SK-N-MC (cell line): ENCODE data around the gene LDHD.

Experiments used
- DNase-seq: peaks from one replicate; pipeline ENCODE4 v3.0.0-alpha.2; 2011; ENCODE audit warnings: low read depth, low spot score
- H3K27ac ChIP-seq: fragments of 200-600 bp; sonication (generic); 2 replicates; pipeline ENCODE4 v1.5.1; 2016; ENCODE audit warnings: mixed run types
- H3K36me3 ChIP-seq: fragments of 200-600 bp; sonication (generic); 2 replicates; pipeline ENCODE4 v1.6.1; 2017; ENCODE audit warnings: antibody characterized with exemption, low read length, mixed read lengths; ENCODE audit not compliant: insufficient read depth
- H3K4me3 ChIP-seq: fragments of 200-600 bp; sonication (generic); 2 replicates; pipeline ENCODE4 v1.5.1; 2016
- H3K9ac ChIP-seq: fragments of 200-600 bp; sonication (generic); 2 replicates; pipeline ENCODE4 v1.8.0; 2017; ENCODE audit warnings: mixed run types, mixed read lengths; ENCODE audit not compliant: insufficient read length
- H3K9me3 ChIP-seq: fragments of 200-600 bp; sonication (generic); 2 replicates; pipeline ENCODE4 v1.6.1; 2017; ENCODE audit warnings: low read depth, mild to moderate bottlenecking, antibody characterized with exemption, low read length, moderate library complexity, mixed read lengths
- EZH2 ChIP-seq: fragments of 200-600 bp; sonication (generic); IDR thresholded peaks from one replicate; pipeline ENCODE4 v1.6.1; 2017; ENCODE audit warnings: antibody characterized with exemption
- FOXP2 ChIP-seq: optimal IDR thresholded peaks from 2 replicates; pipeline ENCODE3; 2011; ENCODE audit warnings: mild to moderate bottlenecking, moderate library complexity; ENCODE audit not compliant: insufficient read depth; ENCODE audit errors: extremely low read length, control extremely low read depth
- POLR2AphosphoS5 ChIP-seq: IDR thresholded peaks from 2 replicates; pipeline ENCODE4 v1.6.1; 2012; ENCODE audit warnings: mild to moderate bottlenecking, low read depth, low read length, borderline replicate concordance

The LDHD gene

DNA sequence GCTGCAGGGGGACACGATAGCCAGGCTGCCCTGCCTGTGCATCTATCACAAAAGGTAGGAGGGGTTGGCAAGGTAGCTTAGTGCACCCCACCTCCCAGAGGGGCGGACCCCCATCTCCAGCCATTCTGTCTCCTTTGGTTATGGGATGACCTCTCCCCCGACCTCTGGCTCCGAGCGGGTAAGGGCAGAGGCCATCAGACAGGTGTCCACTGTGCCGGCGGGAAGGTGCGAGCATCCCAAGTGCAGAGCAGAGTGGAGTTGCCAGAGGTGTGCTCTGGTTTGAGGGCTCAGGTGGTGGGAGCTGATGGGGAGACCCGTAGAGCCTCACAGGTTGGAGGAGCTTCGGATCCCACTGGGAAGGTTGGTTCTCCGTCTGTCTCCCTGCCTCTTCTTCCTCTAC lies 11.7 kb downstream of the LDHD start:
- Histone ChIP-seq H3K36me3 (no peaks in the 10 kb centered on the region), H3K27ac (no peak overlapping the region), H3K9ac (no peak overlapping the region), H3K9me3 (no peaks in the 10 kb centered on the region), H3K4me3 (no peak overlapping the region)
- DNase-seq = no peak
- TF ChIP-seq EZH2 = no peak
- no peak for TF ChIP-seq POLR2AphosphoS5
- no peak for TF ChIP-seq FOXP2

DNA sequence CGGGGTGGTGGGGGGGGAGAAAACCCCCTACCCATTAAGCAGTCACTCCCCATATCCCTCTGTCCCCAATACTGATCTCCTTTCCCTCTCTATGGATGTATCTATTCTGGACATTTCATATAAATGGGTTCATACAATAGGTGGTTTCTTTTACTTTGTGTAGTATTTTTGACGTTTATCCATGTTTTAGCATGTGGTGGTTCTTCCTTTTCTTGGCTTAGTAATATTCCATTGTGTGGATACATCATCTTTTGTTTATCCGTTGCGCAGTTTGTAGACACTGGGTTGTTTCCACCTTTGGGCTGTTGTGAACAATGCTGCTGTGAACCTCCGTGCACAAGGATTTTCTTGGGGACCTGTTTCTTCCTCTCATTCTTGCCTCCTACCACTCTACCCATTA lies 12.6 kb downstream of the LDHD start:
- H3K9ac ChIP-seq = no peak overlapping the region
- no peak overlapping the region for H3K4me3 ChIP-seq
- no peaks in the 10 kb centered on the region for H3K9me3 ChIP-seq
- no peak for DNase-seq
- no peak overlapping the region for H3K27ac ChIP-seq
- TF ChIP-seq EZH2 = no peak
- no peak for TF ChIP-seq FOXP2
- TF ChIP-seq POLR2AphosphoS5 = no peak
- no peaks in the 10 kb centered on the region for H3K36me3 ChIP-seq

DNA sequence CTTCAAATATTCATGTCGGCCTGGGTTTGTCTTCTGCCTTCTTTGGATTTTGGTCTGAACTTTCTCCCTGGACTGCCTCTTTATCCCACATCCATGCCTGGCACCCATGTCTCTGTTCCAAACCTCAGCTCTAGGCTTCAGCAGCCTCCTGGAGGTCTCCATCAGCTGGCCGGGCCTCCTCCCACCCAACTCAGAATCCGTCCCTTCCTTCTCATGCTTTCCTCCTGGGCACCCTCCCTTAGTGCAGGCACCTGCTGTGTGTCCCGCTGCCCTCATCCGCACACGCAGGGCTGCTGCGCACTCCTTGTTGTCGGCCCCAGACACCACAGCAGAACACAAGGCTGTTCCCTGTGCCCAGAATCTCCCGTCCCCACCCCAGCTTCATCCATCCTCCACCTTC lies 14.0 kb downstream of the LDHD start:
- H3K27ac ChIP-seq = no peak overlapping the region
- H3K36me3 ChIP-seq = no peaks in the 10 kb centered on the region
- no peaks in the 10 kb centered on the region for H3K9me3 ChIP-seq
- no peak overlapping the region for H3K9ac ChIP-seq
- no peak for TF ChIP-seq FOXP2
- TF ChIP-seq EZH2 = no peak
- no peak for TF ChIP-seq POLR2AphosphoS5
- H3K4me3 ChIP-seq = no peak overlapping the region
- DNase-seq = no peak

DNA sequence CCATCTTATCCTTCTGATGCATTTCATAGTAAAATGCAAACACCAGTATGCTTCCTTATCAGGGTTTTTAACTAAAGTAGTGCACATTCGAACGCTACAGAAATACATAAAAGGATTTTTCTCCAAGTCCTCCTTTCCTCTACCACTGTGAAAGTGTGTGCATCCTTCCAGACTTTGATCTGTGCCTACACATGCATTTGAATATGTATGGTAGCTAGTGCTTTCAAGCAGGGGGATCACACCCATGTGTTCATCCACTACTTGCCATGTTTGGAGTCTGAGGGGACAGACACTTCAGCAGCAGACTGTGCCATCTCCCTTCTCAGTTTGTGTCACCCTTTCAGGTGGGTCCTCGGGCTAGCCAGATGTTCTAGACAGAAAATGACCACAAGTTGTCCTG lies 14.9 kb downstream of the LDHD start:
- DNase-seq = no peak
- no peaks in the 10 kb centered on the region for H3K9me3 ChIP-seq
- no peak overlapping the region for H3K27ac ChIP-seq
- H3K4me3 ChIP-seq = no peak overlapping the region
- no peaks in the 10 kb centered on the region for H3K36me3 ChIP-seq
- no peak overlapping the region for H3K9ac ChIP-seq
- TF ChIP-seq FOXP2 = no peak
- no peak for TF ChIP-seq EZH2
- no peak for TF ChIP-seq POLR2AphosphoS5

DNA sequence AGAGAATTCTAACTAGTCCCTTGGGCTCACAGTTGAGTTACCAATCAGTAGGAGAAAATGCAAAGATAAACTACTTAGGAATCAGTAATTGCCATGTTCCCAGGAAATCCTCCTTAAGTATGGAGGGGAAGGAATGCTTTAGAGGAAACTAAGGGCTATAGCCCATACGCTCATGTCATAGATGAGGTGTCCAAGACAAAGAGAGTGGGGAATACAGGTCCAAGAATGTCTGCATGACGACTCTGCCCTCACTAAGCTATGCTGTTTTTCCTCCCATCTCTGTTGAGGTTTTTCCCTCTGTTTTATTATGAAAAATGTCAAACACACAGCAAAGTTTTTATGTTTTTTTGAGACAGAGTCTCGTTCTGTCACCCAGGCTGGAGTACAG lies 16.0 kb downstream of the LDHD start:
- TF ChIP-seq FOXP2 (no peak), POLR2AphosphoS5 (no peak), EZH2 (no peak)
- Histone ChIP-seq H3K9me3 (no peaks in the 10 kb centered on the region), H3K9ac (no peak overlapping the region), H3K27ac (no peak overlapping the region), H3K4me3 (no peak overlapping the region), H3K36me3 (no peaks in the 10 kb centered on the region)
- no peak for DNase-seq

DNA sequence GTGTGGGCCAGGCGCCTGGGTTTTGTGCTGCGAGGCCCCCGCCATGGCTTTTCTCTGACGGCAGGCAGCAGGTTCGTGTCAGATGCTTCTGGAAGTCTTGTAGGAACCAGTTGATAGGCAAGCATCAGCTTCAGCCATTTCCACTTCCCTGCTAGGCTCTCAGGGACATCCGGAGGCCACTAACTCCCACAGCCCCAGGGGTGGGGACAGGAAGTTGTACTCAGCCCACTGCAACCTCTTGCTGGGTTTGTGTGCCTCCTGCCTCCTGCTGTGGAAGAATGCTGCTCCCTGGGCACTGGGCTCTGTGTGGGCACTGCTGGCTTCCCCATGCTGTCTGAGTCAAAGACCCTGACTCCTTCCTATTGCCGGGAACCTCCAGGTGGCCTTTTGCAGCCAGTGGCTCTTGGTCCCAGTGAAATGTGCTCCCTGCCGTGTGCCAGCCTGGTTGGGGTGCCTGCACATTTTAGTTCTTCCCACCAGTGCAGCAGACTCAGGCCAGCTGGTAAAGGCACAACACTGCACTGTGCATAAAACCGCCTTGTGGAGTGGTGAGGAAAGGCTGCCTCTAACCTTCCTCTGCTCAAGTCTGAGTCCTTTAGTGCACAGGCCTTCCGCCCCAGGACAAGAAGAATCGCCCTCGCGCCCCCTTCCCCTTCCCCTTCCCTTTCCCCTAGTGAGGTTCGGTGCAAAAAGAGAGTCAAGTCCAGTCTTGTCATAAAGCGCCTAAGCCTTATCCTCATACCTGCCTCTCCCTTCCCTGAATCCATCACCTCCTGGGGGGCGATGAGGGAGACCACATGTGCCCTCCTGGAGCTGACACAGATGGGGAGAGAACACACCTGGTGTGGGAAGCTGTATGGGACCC lies 16.6 kb downstream of the LDHD start:
- Histone ChIP-seq H3K4me3 (no peak overlapping the region), H3K36me3 (no peaks in the 10 kb centered on the region), H3K9me3 (no peaks in the 10 kb centered on the region), H3K9ac (no peak overlapping the region), H3K27ac (no peak overlapping the region)
- no peak for DNase-seq
- TF ChIP-seq POLR2AphosphoS5 = no peak
- TF ChIP-seq EZH2 = no peak
- TF ChIP-seq FOXP2 = no peak

DNA sequence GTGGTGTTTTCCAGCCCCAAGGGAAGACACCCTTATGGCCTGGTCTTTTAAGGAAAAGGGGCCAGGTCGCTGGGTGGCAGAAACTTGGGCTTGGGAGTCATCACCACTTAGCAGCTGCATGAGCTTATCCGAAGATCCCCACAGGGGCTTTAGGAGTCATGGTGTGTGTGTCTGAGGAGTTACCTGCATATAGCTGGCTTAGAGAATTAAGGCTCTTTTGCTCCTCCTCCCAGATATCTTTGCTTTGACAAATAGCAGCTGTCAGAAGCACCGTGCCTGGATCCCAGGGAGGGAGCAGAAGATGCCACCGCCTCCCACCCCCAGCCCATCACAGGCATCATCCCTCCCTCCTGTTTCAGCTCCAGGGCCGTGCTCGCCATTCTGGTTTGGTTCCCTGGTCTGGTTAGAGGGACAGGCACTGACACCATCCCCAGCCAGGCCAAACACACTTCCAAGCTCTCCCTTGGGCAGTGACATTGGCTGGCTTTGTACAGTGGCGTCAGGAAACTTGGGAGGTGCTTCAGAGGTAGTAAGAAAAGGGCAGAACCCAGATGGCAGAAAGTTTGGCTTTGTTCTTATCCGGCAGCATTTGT lies 17.4 kb downstream of the LDHD start:
- no peak for TF ChIP-seq FOXP2
- TF ChIP-seq EZH2 = no peak
- TF ChIP-seq POLR2AphosphoS5 = no peak
- DNase-seq = no peak
- no peak overlapping the region for H3K4me3 ChIP-seq
- no peaks in the 10 kb centered on the region for H3K9me3 ChIP-seq
- H3K27ac ChIP-seq = no peak overlapping the region
- no peak overlapping the region for H3K9ac ChIP-seq
- no peaks in the 10 kb centered on the region for H3K36me3 ChIP-seq

DNA sequence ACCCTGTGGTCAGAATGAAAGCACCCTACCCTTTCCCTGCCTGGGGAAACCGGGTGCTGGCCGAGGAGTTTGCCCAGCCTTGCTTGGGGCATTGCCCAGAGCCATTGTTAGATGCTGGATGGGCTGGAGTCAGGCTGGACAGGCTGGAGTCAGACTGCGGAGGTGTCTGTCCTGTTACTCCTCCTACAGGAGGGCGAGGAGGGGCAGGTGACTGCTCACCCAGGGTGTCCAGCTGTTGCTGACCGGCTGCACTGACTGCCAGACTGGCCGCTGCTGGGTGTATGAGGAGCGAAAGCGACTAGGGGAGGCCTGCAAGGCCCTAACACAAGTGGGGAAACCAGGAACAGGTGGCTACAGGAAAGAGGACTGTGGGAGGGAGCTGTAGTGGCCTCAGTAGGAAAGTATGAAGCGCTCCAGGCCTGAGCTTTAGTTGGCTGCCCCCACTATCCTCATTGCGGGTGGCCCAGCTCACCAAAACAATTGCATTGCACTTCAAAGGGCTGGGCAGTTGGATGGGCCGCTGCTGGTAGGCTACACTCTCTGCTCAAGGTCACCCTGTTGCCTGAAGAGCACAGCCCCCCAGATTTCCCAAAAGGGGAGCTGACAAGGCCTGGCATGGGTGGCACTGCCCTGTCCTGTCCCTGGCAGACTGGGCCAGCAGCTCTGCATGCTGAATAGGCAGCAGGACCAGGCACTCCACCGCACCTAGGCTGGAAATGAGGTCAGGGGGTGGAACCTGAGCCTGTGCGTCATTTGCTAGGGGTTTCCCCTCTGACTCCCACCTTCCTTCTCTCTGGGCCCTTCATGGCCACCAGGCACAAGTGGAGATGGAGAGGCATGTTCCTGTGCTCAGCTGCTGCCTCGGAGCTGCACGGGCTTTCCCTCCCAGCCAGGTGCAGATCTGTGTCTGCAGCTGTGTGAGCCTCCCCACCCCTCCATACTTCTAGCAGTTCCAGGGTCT lies 18.4 kb downstream of the LDHD start:
- H3K9ac ChIP-seq = no peak overlapping the region
- no peaks in the 10 kb centered on the region for H3K36me3 ChIP-seq
- no peak for TF ChIP-seq FOXP2
- no peak for TF ChIP-seq POLR2AphosphoS5
- no peak for TF ChIP-seq EZH2
- no peaks in the 10 kb centered on the region for H3K9me3 ChIP-seq
- no peak for DNase-seq
- H3K27ac ChIP-seq = no peak overlapping the region
- H3K4me3 ChIP-seq = no peak overlapping the region
